OCI-LY1 (cell line): ENCODE data around the gene GPC2.

Source experiments
- CTCF ChIP-seq: fragments of 200-600 bp; sonication (generic), shearing (Covaris generic); IDR thresholded peaks from 2 replicates; pipeline ENCODE4 v1.5.1; 2017; ENCODE audit warnings: mild to moderate bottlenecking, antibody characterized with exemption, low read length, moderate library complexity, mixed read lengths
- EZH2 ChIP-seq: fragments of 200-600 bp; sonication (generic), shearing (Covaris generic); IDR thresholded peaks from 2 replicates; pipeline ENCODE4 v1.8.0; 2017; ENCODE audit warnings: borderline replicate concordance, mixed run types, mild to moderate bottlenecking, antibody characterized with exemption, low read length, moderate library complexity, mixed read lengths

- TF ChIP-seq CTCF (no peak), EZH2 (no peak)
Observed at GRCh38 chr7:100208911-100209408, 31.8 kb upstream of the GPC2 start.
